Smooth muscle cell of the brain vasculature (primary cell): Measurements from ENCODE around the gene STAT1.

Experiments used
- DNase-seq: peaks from one replicate; pipeline ENCODE4 v3.0.0-alpha.2; 2012; ENCODE audit warnings: low read depth, low spot score

Gene STAT1

DNA sequence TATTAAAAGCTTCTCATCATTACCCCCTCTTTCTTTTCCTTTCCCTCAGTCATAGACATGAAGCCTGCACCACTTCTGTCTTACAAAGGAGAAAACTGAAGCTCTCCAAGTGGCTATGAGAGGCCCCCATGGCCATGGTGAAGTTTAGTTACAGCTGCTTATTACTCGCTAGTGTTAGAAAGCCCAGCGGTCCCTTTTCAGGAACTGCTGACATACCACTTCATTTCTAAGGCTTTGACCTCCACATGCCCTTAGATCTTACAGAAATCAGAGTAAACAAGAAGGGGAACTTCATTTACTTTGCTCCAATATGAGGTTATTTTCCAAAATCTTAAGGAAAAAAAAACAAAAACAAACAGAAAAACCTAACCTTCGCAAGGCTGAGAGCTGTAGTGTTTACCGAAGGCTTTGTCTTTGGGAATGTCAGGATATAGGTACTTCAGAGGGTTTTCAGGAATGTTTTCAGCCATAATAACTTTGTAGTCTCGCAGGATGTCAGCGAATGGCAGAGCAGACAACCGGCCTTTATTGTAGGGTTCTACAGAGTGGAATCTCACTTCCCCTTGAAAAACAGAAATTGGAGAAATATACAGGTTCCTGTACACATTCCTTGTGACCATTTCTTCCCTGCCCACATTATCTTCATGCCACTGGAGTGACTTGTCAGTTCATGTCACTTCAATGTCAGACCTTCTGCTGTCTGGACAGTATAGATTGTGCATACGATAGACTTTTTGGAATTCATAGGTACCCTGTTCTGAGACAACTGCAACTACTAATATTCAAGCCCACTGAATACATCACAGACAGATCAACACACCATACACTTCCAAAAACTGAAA is 18.8 kb upstream of the STAT1 start:
- DNase-seq = no peak

DNA sequence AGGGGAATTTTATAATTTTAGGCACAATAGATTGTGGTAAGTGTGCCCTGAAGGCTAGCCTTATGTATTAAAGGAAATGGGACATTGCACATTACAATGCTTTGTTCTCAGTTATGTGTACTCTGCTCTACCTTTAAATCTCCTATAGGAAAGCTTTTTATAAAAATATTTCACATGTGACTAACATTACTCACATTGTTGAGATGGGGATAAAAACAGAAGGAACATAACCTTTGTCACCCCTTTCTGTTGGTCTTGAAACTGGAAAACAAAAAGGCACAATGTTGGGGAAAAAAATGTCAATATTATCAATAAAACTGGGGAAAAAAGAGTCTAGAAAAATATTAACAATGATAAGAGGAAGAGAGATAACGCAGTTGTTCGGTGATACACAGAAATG is 17.3 kb upstream of the STAT1 start:
- no peak for DNase-seq

DNA sequence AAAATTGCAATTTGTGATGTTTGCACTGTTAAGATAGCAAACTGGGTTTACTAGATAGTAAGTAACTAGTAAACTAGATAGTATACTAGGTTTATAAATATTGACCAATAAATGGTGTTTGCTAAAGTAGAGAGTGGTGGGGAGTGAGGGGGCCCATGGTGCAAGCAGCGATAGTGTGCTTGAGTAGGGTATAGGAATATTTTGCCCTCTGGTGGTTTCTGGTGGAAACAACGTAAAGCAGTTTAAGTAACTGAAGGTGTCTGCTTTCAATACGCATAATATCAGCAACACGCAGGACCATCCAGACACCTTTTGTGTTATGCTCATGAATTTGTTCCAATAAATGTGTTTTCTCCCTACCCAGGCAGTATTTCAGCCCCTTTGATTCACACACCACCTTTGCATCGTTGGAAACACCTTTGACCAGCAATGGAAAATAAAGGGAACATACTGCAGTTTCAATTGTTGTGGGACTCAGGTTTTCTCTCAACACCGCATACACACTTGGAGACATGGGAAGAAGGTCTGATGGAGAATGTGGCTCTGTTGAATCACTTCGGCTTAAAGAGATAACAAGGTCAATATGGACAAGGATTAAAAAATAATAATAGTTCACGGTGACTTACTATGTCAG is 16.7 kb upstream of the STAT1 start:
- DNase-seq = no peak

DNA sequence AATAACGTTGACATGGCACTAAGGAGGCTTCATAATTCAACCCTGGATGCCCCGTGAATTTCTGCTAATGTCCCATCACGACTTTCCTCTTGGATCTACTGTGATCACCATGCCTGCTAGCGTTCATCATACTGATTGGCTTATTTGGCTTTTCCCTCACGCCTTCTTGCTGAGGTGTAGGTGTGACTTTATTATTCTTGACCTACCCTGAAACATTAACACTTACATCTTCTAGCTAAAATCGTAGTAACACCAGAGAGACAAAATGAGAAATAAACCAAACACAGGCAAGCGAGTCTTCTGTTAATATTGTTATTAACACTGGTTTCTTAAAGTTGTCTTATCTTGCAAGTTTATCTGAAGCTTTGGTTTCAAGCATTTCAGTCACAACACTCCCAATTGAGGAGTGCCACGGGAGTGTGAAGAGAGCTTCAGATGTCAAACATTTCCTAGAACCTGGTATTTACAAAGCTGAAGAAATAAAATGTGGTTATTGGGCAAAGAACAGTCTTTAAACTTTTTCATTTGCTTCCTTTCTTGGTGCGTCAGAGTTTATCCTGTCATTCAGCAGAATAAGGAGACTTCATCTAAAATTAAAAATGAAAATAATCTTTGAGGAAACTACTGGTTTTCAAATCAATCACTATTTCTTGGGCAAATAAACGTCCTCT is 15.4 kb upstream of the STAT1 start:
- no peak for DNase-seq

DNA sequence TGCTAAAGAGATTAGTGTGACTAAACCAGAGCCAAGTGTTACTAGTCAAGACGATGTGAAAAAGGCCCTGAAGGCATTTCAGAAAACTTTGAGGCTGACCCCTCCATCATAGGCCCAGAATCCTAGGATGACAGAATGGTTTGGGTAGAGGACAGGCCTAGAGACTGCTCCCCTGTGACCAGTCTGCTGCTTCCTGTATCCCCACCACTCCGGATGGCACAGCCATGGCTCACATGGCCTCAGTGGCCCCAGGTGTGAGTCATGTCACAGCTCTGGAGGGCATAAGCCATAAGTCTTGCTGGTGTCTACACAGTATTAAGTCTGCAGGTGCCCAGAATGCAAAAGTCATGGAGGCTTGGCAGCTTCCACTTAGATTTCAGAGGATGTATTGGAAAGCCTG is 12.4 kb upstream of the STAT1 start:
- DNase-seq = no peak

DNA sequence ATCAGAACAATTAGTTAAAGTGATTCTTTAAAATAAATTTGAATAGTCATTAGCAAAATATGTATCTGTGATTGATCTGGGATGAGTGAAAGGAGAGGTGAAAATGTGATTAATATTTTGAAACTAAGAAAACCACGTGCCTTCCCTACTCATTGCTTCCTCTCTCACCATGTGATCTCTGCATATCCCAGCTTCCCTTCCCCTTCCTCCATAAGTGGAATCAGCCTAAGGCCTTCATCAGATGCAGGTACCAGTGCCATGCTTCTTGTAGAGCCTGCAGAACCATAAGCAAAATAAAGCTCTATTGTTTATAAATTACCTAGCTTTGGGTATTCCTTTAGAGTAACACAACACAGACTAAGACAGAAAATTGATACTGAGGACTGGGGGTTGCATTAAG is 11.2 kb upstream of the STAT1 start:
- DNase-seq = no peak

DNA sequence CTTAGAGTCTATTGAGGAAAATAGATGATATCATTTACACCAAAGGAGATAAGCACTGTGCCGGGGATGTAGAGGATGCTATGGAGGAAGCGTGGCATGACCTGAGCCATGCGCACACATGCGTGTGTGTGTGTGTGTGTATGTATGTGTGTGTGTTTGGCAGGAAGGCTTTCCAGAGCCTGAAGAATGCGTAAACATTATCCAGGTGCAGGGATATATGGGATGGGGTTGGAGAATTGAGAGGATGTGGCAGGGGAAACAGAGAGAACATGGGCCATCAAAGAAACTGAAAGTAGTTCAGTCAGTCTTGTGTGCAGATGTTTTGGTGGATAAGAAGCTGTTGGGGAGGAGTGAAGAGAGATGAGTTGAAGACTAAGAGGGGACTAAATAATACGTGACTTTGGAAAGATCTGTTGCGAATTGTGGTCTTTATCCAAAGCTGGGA is 9.3 kb upstream of the STAT1 start:
- DNase-seq = no peak

DNA sequence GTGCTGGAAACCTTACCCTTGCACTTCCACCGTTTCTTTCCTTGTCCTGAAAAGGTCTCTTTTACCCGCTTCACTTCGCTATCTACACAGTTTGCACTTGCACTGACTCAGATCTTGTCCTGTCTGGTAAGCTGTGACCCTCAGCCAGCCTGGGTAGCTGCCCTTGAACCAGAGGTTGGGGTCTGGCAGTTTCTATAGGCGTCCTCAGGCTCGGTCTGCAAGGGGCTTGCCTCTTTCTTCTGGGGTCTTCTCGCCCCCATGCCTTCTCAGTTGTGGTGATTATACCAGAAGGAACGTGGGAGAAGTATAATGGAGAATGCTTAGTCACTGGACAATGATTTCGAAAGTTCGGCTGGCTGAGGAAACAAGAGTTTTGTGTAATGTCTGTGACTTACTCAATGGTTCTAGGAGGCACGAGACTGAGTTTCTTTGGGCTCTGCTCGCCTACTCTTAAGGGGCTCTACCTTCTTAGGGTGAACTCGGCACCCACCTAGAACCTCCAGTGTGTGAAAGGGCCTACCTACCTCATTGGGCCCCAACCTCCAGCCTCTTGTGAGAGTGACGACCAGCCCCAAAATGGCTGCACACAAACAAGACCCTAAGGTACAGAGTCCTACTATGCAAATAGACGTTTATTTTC is 6.9 kb upstream of the STAT1 start:
- no peak for DNase-seq

DNA sequence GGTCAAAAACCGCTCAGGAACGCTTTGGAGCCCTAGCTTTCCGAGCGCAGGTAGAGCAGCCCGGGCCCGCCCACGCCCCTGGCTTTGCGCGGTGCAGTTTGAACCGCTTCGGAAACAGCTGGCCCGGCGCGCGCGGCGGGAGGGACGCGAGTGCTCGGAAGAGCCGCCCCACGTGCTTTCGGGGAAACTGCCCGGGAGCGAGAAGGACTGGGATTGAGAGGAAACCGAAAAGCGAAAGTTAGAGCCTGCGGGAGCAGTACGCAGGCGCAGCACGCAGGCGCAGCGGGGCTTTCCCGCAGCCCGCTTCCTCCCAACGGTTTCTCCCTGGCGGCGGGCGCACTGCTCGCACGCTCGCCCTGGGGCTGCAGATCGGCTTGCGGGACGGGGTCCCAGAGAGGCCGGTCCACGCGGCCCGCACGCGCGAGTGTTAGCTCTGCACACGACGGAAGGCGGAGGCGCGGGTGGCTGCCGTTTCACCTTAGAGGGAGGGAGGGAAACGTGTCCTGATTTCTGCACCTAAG is 6.3 kb upstream of the STAT1 start:
- DNase-seq = peak; percentile 91

DNA sequence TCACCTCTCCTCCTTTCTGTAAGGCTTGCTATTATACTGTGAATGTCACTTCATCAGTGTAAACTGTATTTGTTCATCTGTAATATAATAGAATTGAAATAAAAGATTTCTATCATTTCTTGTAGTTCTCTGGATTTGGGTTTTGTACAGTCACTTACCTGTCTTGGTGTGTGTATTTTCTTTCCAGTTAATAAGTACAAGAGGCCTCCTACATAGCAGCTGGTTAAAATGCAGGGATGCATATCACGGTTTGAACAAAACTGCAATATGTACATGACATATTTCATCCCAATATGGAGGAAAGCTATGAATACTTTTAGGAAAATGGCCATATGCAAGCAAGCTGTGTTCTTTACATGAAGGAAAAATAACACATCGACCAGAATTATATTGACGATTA is 5.4 kb upstream of the STAT1 start:
- no peak for DNase-seq

DNA sequence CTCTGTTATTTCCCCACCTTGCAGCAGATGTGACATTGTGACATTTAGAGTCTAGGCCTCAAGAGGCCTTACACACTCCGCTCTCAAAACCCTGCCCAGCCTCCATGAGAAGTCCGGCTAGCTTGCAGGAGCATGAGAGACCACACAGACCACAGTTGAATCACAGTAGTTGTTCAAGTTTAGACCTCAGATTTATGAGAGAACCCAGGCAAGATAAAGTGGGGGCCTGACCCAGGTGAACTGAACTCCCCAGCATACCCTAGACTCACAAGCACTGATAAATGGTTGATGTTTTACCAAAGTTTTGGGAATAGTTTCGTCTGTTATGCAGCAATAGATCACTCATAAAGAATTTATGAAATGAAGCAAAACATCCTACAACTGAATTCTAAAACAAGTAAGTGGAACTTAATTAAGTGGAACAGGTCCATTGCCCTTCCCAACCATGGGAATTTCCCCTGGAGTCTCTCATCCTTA is 4.7 kb upstream of the STAT1 start:
- DNase-seq = no peak

DNA sequence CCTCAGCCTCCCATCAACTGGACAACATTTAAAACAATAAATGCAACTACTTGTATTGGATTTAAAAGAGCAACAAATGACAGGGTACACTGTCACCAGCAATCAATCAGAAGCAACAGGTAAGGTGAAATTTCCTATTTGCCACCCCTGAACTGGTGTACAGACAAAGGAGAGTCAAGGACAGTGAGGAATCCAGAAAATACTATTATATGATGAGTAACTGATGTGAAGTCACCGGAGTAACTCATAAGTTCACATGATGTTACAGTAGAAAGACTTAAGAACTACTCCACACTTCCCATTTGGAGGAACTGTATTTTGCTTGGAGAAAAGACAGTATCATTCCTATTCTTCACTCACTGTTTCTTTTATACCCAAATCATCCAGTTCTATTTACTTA is 4.1 kb upstream of the STAT1 start:
- no peak for DNase-seq

DNA sequence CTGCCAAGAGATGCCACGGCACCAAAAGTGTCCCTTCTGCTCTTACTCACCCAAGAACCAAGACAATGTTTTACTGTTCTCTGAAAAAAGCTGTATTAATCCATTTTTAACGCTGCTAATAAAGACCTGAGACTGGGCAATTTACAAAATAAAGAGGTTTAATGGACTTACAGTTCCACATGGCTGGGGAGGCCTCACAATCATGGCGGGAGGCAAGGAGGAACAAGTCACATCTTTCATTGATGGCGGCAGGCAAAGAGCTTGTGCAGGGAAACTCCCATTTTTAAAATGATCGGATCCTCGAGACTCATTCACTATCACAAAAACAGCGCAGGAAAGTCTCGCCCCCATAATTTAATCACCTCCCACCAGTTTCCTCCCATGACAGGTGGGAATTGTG is 1.9 kb upstream of the STAT1 start:
- DNase-seq = no peak

DNA sequence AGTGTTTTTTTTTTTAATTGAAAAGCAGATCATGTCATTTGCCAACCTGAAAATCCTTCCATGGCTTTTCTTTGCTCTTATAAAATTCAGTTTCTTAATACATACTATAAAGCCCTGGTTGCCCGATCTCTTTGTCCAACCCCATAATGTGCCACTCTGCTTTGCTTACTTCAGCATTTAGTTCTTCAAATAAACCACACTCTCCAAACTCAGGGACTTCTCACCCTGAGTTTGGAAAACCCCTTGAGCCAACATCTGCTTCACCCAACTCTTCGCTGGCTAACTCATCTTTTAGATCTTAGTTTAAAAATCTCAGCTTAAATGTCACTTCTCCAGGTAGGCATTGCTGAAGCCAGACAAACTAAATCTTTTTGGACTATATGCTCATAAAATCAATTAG is 1.3 kb upstream of the STAT1 start:
- no peak for DNase-seq

DNA sequence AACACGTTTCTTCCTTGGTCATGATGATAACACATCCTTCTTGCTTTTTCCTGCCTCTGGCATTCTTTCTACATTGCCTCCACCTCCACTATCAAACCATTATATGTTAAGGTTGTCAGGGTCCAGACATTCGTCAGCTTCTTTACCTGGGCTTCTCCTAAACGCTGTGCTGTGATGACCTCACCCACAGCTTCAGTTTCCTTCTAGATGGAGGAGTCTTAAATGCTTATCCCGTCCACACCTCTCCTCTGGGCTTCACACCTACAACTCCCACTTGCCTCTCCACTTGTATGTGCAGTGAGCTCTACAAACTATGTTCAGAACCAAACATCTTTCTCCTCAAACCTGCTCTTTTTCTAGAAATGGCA is 666 bp upstream of the STAT1 start:
- DNase-seq = no peak

DNA sequence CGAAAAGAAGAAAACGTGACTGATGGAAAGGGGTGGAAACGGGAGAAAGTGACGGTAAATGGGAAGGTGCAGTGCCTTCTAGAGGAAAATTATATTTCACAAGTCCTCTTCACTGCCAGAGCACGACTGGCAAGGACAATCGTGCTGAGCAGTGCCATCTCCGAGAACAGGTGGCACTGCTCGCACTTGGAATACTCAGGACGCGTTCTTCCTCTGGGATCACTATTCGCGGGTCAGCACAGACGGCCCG is 364 bp downstream of the STAT1 start:
- no peak for DNase-seq

DNA sequence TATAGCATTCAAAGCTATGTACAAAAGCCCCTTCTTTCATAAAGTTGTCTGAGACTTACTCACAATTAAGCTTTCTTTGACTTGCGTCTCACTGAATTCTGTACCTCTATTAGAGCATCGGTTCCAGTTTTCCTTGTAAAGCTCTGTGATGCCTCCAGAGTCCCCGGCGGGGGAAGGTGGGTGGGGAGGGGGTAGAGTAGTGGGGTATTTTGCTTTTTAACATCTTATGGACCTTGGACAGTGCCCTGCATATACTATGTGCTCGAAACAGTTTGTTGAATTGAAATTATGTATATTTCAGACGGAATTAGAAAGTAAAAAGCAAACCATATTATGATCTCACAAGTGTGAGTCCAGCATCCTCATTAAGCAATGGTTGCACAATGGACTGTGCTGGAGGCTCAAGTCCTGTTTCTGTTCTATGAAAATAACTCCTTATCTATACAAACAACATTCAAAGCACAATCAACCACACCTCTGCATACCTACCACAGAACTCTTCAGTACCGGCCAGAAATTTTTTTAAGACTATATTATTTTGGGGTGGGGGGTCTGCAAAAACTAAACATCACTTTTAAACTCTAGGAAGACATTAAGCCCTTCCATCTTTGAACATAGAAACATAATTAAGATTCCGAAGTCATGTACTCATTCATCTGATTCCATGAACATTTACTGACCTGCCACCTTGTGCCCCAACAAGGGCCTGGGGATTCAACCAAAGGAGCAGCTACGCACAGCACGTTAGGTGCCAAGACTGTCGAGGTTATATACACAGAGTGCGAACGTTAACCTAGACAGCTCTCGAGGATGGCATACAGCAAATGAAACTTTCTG is 908 bp downstream of the STAT1 start:
- DNase-seq = no peak

DNA sequence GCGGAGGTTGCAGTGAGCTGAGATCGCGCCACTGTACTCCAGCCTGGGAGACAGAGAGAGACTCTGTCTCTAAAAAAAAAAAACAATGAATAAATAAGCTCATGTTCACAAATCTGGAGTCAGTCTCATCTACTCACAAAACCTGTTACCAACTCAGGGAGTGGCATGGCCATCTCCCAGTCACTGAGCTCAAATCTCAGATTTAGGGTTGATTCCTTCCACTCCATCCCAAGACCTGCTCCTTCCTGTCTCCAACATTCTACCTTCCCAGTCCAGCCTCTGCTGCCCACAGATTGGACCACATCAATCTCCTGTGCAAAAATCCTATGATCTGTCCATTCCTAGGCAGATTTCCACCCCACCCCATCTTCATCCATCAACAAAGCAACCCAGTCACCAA is 1.6 kb downstream of the STAT1 start:
- DNase-seq = no peak

DNA sequence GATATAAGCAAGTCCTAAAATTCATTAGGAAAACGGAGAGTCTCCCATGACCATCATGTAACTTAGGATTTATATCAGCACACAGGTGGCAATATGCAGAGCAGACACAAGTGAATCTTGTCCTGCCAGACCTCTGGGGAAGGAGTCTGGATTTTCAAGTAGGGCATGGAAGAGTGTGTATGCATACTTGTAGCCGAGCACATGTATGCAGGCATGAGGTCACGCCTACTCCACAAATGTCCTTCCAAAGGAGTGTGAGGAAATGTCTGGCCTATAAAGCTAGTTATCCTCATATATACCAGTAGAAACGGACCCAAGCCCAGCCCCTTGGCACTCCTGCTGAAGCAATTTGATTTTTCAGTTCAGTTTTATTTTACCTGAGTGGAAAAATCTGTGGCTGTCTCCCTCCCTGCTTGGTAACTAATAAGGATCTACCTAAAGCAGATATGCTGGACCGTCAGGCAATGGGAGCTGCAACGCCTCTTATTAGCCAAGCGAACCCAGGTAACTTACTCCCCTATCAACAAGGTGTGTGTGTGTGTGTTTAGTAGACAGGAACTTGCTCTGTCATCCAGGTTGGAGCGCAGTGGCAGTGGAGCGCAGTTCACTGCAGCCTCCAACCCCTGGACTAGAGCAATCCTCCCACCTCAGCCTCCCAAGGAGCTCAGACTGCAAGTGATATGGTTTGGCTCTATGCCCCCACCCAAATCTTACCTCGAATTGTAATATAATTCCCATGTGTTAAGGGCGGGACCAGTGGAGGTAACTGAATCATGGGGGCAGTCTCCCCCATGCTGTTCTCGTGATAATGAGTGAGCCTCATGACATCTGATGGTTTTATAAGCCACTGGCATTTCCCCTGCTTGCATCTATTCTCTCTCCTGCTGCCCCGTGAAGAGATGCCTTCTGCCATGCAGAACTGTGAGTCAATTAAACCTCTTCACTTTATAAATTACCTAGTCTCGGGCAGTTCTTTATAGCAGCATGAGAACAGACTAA is 2.8 kb downstream of the STAT1 start:
- DNase-seq = no peak
